ENCODE results near the gene BATF3. TPM values are rescaled to one million over a fixed set of nuclear protein-coding genes. Genes with fewer than 3 reads are reported as not detected.

Gene BATF3, protein sequence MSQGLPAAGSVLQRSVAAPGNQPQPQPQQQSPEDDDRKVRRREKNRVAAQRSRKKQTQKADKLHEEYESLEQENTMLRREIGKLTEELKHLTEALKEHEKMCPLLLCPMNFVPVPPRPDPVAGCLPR
- total RNA-seq = 1 to 10 TPM; 1.1 to 2.5 TPM
- polyA plus RNA-seq (ENCODE audit: insufficient read depth, low read depth, low replicate concordance) = 4.2 TPM
- long read RNA-seq, donor 1 = 0 reads
- long read RNA-seq, donor 2, partial matches to known transcripts = 0 of 2 reads
- long read RNA-seq, donor 2, other reads (novel, unspliced or antisense) = 0 of 2 reads

DNA sequence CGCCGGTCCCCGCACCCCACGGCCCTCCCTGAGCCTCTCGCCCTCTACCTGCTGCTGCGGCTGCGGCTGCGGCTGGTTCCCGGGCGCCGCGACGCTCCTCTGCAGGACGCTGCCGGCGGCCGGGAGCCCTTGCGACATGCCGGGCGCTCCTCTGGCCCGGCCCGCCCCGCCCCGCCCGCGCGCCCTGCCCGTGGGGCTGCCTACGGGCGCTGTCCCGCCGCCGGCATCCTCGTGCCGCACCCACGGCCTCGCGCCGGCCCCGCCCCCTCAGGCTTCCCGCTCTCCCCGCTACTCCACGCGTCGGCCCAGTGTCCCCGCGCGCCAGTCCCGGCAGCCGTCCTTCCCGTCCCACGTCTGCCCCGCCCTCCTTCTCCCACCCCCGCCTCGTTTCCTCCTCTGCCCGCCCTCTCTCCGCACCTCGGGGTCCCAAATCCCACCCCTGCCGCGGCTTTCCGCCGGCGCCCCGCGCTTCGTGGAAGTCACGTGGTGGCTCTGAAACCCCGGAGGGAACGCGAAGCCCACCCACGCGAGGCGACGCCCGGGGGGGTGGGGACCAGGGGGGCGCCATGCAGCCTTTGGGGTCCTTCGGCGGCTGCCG lies at the start of gene BATF3:
Gene BATF3 (minus strand): TSS at position 216 of the 598 bp plus-strand sequence. CDS start 78 bp downstream, at position 138.
- no peaks in the 10 kb centered on the region for H3K36me3 ChIP-seq (ENCODE audit: low read depth, missing control alignments)
- peaks cover 4% of the 10 kb centered on the region for H3K4me1 ChIP-seq
- WGBS, 2 donors = 0 to 1% methylated on average over 4 to 56 of the region's 79 CpGs
- no peak within 1 kb of the TSS for H3K27ac ChIP-seq
- no peaks in the 10 kb centered on the region for H3K9me3 ChIP-seq
- intact Hi-C loops (cut with DNase I; ENCODE audit: low total_unique reads) = no loop called here
- peaks cover 4% of the 10 kb centered on the region for H3K27me3 ChIP-seq
- DNase-seq = peak; percentile 25
- H3K4me3 ChIP-seq = peak within 1 kb of the TSS; percentile 60 to 76
- TF ChIP-seq POLR2A (IDR thresholded peaks at IDR 0.05) = no peak
- TF ChIP-seq, protein P1, sequence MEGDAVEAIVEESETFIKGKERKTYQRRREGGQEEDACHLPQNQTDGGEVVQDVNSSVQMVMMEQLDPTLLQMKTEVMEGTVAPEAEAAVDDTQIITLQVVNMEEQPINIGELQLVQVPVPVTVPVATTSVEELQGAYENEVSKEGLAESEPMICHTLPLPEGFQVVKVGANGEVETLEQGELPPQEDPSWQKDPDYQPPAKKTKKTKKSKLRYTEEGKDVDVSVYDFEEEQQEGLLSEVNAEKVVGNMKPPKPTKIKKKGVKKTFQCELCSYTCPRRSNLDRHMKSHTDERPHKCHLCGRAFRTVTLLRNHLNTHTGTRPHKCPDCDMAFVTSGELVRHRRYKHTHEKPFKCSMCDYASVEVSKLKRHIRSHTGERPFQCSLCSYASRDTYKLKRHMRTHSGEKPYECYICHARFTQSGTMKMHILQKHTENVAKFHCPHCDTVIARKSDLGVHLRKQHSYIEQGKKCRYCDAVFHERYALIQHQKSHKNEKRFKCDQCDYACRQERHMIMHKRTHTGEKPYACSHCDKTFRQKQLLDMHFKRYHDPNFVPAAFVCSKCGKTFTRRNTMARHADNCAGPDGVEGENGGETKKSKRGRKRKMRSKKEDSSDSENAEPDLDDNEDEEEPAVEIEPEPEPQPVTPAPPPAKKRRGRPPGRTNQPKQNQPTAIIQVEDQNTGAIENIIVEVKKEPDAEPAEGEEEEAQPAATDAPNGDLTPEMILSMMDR (IDR thresholded peaks at IDR 0.05) = no peak

GRCh38 chr1:212746546-212746945 lies 46.9 kb upstream of the BATF3 start:
- no peak for TF ChIP-seq POLR2A (IDR thresholded peaks at IDR 0.05)
- TF ChIP-seq, protein P1 (IDR thresholded peaks at IDR 0.05) = no peak
- no peaks in the 10 kb centered on the region for H3K27me3 ChIP-seq
- intact Hi-C loops (cut with DNase I; ENCODE audit: low total_unique reads) = no loop called here
- 92 to 100% methylated on average over 3 of the region's 3 CpGs for WGBS, 2 donors
- no peaks in the 10 kb centered on the region for H3K9me3 ChIP-seq
- no peak overlapping the region for H3K4me3 ChIP-seq
- H3K36me3 ChIP-seq (ENCODE audit: low read depth, missing control alignments) = no peaks in the 10 kb centered on the region
- peaks cover 9% of the 10 kb centered on the region for H3K4me1 ChIP-seq
- no peak for DNase-seq
- no peak overlapping the region for H3K27ac ChIP-seq

- no peak for DNase-seq
- intact Hi-C loops (cut with DNase I; ENCODE audit: low total_unique reads) = no loop called here
Observed at GRCh38 chr1:212745303-212745702, 45.7 kb upstream of the BATF3 start.

DNA sequence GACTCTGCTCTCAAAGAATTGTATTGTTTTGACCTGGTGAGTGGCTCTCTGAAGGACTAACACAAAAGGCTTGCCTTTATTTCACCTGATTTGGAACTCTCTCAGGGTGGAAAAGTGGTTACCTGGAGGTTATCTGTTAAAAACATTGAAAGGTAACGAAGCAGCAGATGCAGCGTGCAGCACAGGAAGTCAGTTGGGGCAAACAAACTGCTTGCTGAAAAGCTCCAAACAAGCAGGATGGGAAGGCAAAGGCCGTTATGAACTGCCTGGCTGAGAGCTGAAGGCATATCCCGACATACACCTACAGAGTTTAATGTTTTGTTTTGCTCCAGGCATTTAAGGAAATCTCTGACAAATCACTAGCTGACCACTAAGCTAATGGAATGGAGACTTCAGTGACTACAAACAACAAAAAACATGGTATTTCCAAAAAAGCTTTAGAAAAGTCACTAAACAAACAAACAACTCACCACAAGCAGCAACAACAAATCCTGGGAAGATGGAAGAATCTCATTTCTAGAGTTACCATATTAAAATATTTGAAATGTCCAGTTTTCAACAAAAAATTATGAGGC lies 44.3 kb upstream of the BATF3 start:
- intact Hi-C loops (cut with DNase I; ENCODE audit: low total_unique reads) = no loop called here
- TF ChIP-seq, protein P1 (IDR thresholded peaks at IDR 0.05) = no peak
- TF ChIP-seq POLR2A (IDR thresholded peaks at IDR 0.05) = no peak
- 91% methylated on average over 4 of the region's 4 CpGs for WGBS, 2 donors
- H3K4me3 ChIP-seq = no peak overlapping the region
- H3K4me1 ChIP-seq = no peaks in the 10 kb centered on the region
- no peaks in the 10 kb centered on the region for H3K36me3 ChIP-seq (ENCODE audit: low read depth, missing control alignments)
- no peak overlapping the region for H3K27ac ChIP-seq
- H3K27me3 ChIP-seq = no peaks in the 10 kb centered on the region
- no peaks in the 10 kb centered on the region for H3K9me3 ChIP-seq
- DNase-seq = no peak

More at GRCh38 chr1:212745303-212745702, 45.7 kb upstream of the BATF3 start:
- no peaks in the 10 kb centered on the region for H3K36me3 ChIP-seq (ENCODE audit: low read depth, missing control alignments)
- H3K27me3 ChIP-seq = no peaks in the 10 kb centered on the region
- H3K27ac ChIP-seq = no peak overlapping the region
- H3K4me3 ChIP-seq = no peak overlapping the region
- peaks cover 8% of the 10 kb centered on the region for H3K4me1 ChIP-seq
- TF ChIP-seq POLR2A (IDR thresholded peaks at IDR 0.05) = no peak
- TF ChIP-seq, protein P1 (IDR thresholded peaks at IDR 0.05) = no peak
- no peaks in the 10 kb centered on the region for H3K9me3 ChIP-seq
